Caco-2 (cell line): ENCODE results near the gene MPHOSPH6. TPM values are rescaled to one million over a fixed set of nuclear protein-coding genes. Genes with fewer than 3 reads are reported as not detected.

ENCODE experiments used
- BruUV-seq: library from RNA; stranded (reverse); fragments of 400-500 nt; replicated peaks from 2 replicates; lab custom pipeline; 2021; lab: Mats Ljungman, UMichigan
- CTCF ChIA-PET: fragments of 300-600 bp; sonication (Branson Sonifier 250); formaldehyde crosslinking; loops from one replicate; lab custom pipeline; 2022; ENCODE audit warnings: antibody characterized with exemption; lab: Charles Lee
- POLR2A ChIA-PET: fragments of 300-600 bp; sonication (Branson Sonifier 250); formaldehyde crosslinking; loops from one replicate; lab custom pipeline; 2022; ENCODE audit warnings: antibody characterized with exemption; lab: Charles Lee
- DNase-seq, 2 experiments: peaks; one replicate each; pipeline versions ENCODE4 v3.0.0 to v3.0.0-alpha.2; 2020 to 2022
- H3K27me3 ChIP-seq: replicated peaks from 2 replicates; pipeline ENCODE4 v1.6.0; 2011; ENCODE audit warnings: low read length; ENCODE audit not compliant: control insufficient read depth, insufficient read depth
- H3K36me3 ChIP-seq: 2 replicates; pipeline ENCODE4 v1.5.1; 2011; ENCODE audit warnings: low read length; ENCODE audit not compliant: control insufficient read depth, insufficient read depth
- H3K4me1 ChIP-seq: fragments of 250-450 bp; sonication (Bioruptor Pico); 2 replicates; pipeline ENCODE4 v1.5.1; 2020; ENCODE audit warnings: mild to moderate bottlenecking
- H3K4me3 ChIP-seq: 2 replicates; pipeline ENCODE4 v1.5.1; 2011; ENCODE audit warnings: low read depth, mild to moderate bottlenecking, control low read depth, low read length
- H3K9me3 ChIP-seq: fragments of 250-450 bp; sonication (Bioruptor Pico); 2 replicates; pipeline ENCODE4 v1.5.1; 2020; ENCODE audit warnings: mild to moderate bottlenecking, moderate library complexity
- H3K27ac Mint-ChIP-seq: one replicate; pipeline ENCODE4 v1.8.0; 2022; ENCODE audit warnings: mixed read lengths; ENCODE audit not compliant: unreplicated experiment
- H3K27me3 Mint-ChIP-seq: one replicate; pipeline ENCODE4 v1.8.0; 2022; ENCODE audit warnings: mixed read lengths; ENCODE audit not compliant: insufficient read depth, unreplicated experiment
- H3K36me3 Mint-ChIP-seq: one replicate; pipeline ENCODE4 v1.8.0; 2022; ENCODE audit warnings: mild to moderate bottlenecking, mixed read lengths; ENCODE audit not compliant: insufficient read depth, unreplicated experiment
- H3K4me1 Mint-ChIP-seq: one replicate; pipeline ENCODE4 v1.8.0; 2022; ENCODE audit warnings: low read depth, mixed read lengths; ENCODE audit not compliant: unreplicated experiment
- H3K4me3 Mint-ChIP-seq: one replicate; pipeline ENCODE4 v1.8.0; 2022; ENCODE audit warnings: mild to moderate bottlenecking, moderate library complexity, mixed read lengths; ENCODE audit not compliant: unreplicated experiment
- H3K9me3 Mint-ChIP-seq: one replicate; pipeline ENCODE4 v1.8.0; 2022; ENCODE audit warnings: mixed read lengths; ENCODE audit not compliant: unreplicated experiment
- intact Hi-C: fragments of 100-400 bp; cut with micrococcal nuclease; formaldehyde crosslinking; loops from one replicate; pipeline ENCODE4 v1.10.0; 2022; ENCODE audit not compliant: unreplicated experiment
- total RNA-seq: library from RNA; stranded (reverse); gene quantifications from 2 replicates; pipeline ENCODE4 v1.2.3, GENCODE V29; 2022
- TF ChIP-seq, protein P1 (sequence below), 2 experiments: fragments of 200-600 bp in 1 of 2; IDR thresholded peaks; 1 replicate in 1 of 2; 2 replicates in 1 of 2; pipeline versions ENCODE4 v1.5.1 to v1.8.0; 2011 to 2022; ENCODE audit warnings: antibody characterized with exemption in 1 of 2, control low read depth in 1 of 2, inconsistent platforms in 1 of 2, low read depth in 1 of 2, low read length in 1 of 2, mild to moderate bottlenecking in 1 of 2, moderate library complexity in 1 of 2; ENCODE audit not compliant: insufficient read depth in 1 of 2, severe bottlenecking in 1 of 2, unreplicated experiment in 1 of 2

MPHOSPH6 gene
- total RNA-seq, 1 experiment from 2014 or later, result 41.9 TPM

DNA sequence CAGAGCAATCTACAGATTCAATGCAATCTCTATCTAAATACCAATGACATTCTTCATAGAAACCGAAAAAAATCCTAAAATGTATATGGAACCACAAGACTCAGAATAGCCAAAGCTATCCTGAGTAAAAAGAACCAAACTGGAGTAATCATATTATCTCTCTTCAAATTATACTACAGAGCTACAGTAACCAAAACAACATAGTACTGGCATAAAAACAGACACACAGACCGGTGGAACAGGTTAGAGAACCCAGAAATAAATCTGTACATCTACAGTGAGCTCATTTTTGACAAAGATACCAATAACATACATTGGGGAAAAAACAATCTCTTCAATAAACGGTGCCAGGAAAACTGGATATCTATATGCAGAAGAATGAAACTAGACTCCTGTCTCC lies 45.4 kb downstream of the MPHOSPH6 start:
- Mint-ChIP-seq H3K9me3 (peaks cover 6% of the 10 kb centered on the region), H3K36me3 (no peaks in the 10 kb centered on the region), H3K27ac (no peak overlapping the region), H3K4me1 (no peaks in the 10 kb centered on the region), H3K27me3 (peaks cover 3% of the 10 kb centered on the region), H3K4me3 (no peak overlapping the region)
- Histone ChIP-seq H3K27me3 (no peaks in the 10 kb centered on the region), H3K9me3 (no peaks in the 10 kb centered on the region), H3K4me1 (no peaks in the 10 kb centered on the region), H3K4me3 (no peak overlapping the region), H3K36me3 (no peaks in the 10 kb centered on the region)
- no peak for DNase-seq
- POLR2A ChIA-PET, result no interaction called here
- intact Hi-C loops, result no loop called here
- no TSS peak for BruUV-seq
- CTCF ChIA-PET, result no interaction called here
- TF ChIP-seq, protein P1, sequence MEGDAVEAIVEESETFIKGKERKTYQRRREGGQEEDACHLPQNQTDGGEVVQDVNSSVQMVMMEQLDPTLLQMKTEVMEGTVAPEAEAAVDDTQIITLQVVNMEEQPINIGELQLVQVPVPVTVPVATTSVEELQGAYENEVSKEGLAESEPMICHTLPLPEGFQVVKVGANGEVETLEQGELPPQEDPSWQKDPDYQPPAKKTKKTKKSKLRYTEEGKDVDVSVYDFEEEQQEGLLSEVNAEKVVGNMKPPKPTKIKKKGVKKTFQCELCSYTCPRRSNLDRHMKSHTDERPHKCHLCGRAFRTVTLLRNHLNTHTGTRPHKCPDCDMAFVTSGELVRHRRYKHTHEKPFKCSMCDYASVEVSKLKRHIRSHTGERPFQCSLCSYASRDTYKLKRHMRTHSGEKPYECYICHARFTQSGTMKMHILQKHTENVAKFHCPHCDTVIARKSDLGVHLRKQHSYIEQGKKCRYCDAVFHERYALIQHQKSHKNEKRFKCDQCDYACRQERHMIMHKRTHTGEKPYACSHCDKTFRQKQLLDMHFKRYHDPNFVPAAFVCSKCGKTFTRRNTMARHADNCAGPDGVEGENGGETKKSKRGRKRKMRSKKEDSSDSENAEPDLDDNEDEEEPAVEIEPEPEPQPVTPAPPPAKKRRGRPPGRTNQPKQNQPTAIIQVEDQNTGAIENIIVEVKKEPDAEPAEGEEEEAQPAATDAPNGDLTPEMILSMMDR (IDR thresholded peaks at IDR 0.05; ENCODE audit: insufficient read depth in 1 of 2, low read depth in 1 of 2, low read length in 1 of 2, severe bottlenecking in 1 of 2, unreplicated experiment in 1 of 2), result no peak

DNA sequence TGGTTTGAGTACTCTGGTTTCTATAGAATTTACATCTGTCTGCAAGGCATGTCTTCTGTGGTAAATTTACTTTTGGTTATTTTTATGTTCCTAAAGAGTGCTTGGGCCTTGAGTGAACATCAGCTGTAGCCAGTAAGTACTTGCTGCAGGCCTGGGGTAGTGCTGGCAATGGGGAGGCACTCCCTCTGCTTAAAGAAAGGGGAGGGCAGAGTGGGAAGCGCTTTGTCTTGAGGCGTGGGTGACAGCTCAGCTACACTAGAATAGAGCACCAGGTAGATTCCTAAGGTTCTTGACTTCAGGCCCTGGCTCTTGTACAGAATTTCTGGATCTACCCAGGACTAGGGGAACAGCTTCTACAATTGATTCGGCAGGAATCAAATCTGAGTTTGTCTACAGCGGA lies 50.6 kb downstream of the MPHOSPH6 start:
- DNase-seq, result no peak
- Mint-ChIP-seq H3K27me3 (peaks cover 3% of the 10 kb centered on the region), H3K27ac (no peak overlapping the region), H3K4me3 (no peak overlapping the region), H3K36me3 (no peaks in the 10 kb centered on the region), H3K4me1 (no peaks in the 10 kb centered on the region), H3K9me3 (peaks cover 6% of the 10 kb centered on the region)
- H3K9me3 ChIP-seq, result no peaks in the 10 kb centered on the region
- no peaks in the 10 kb centered on the region for H3K4me1 ChIP-seq
- H3K27me3 ChIP-seq, result no peaks in the 10 kb centered on the region
- no peaks in the 10 kb centered on the region for H3K36me3 ChIP-seq
- BruUV-seq, result no TSS peak
- TF ChIP-seq, protein P1 (IDR thresholded peaks at IDR 0.05; ENCODE audit: insufficient read depth in 1 of 2, low read depth in 1 of 2, low read length in 1 of 2, severe bottlenecking in 1 of 2, unreplicated experiment in 1 of 2), result no peak
- ChIA-PET POLR2A (no interaction called here), CTCF (no interaction called here)
- intact Hi-C loops, result no loop called here
- H3K4me3 ChIP-seq, result no peak overlapping the region

DNA sequence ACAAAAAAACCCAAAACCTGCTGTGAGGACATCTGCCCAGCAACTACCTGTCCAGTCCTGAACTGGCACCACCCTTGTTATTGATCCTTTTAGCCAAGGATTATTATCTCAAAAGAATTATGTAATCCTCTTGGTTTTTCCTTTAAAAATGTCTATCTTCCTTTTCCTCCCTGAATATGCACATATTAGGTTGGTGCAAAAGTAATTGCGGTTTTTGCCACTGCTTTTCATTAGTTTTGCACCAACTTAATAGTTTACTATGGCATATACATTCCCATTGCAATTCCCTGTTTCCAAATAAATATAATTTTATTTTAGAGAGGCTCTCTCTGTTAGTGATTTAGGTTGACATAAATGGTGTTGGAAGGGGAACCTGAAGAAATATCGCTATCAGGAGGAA lies 51.3 kb downstream of the MPHOSPH6 start:
- Histone ChIP-seq H3K4me3 (no peak overlapping the region), H3K27me3 (no peaks in the 10 kb centered on the region), H3K4me1 (no peaks in the 10 kb centered on the region), H3K36me3 (no peaks in the 10 kb centered on the region), H3K9me3 (no peaks in the 10 kb centered on the region)
- Mint-ChIP-seq H3K27me3 (peaks cover 3% of the 10 kb centered on the region), H3K27ac (no peak overlapping the region), H3K4me3 (no peak overlapping the region), H3K9me3 (peaks cover 6% of the 10 kb centered on the region), H3K36me3 (no peaks in the 10 kb centered on the region), H3K4me1 (no peaks in the 10 kb centered on the region)
- TF ChIP-seq, protein P1 (IDR thresholded peaks at IDR 0.05; ENCODE audit: insufficient read depth in 1 of 2, low read depth in 1 of 2, low read length in 1 of 2, severe bottlenecking in 1 of 2, unreplicated experiment in 1 of 2), result no peak
- DNase-seq, result no peak
- ChIA-PET POLR2A (no interaction called here), CTCF (no interaction called here)
- intact Hi-C loops, result no loop called here
- no TSS peak for BruUV-seq
